IMR-90 (cell line): ENCODE data around the gene ATG14. TPM values are rescaled to one million over a fixed set of nuclear protein-coding genes. Genes with fewer than 3 reads are reported as not detected.

ENCODE experiments used
- ATAC-seq: fragments of 200-7000 bp; cut with Tn5 transposase; 2 replicates; pipeline ENCODE4 v1.9.1; 2020; ENCODE audit warnings: low read depth, mild to moderate bottlenecking, moderate library complexity
- BruUV-seq: library from RNA; stranded (reverse); fragments of 400-500 nt; replicated peaks from 2 replicates; lab custom pipeline; 2021; lab: Mats Ljungman, UMichigan
- CTCF ChIA-PET: fragments of 300-600 bp; formaldehyde crosslinking; extraction: SDS; loops from one replicate; lab custom pipeline; 2021; ENCODE audit warnings: antibody characterized with exemption; lab: Yijun Ruan, JAX
- POLR2A ChIA-PET: fragments of 300-600 bp; sonication (Branson Sonifier 250); formaldehyde crosslinking; loops from one replicate; lab custom pipeline; 2022; ENCODE audit warnings: antibody characterized with exemption; ENCODE audit not compliant: unreplicated experiment; lab: Charles Lee
- DNase-seq: peaks from one replicate; pipeline ENCODE4 v3.0.0; 2013
- H2AFZ ChIP-seq: replicated peaks from 2 replicates; pipeline ENCODE3; 2013; ENCODE audit warnings: low read length, mild to moderate bottlenecking; ENCODE audit not compliant: poor library complexity
- H2AK5ac ChIP-seq: 2 replicates; pipeline ENCODE4 v1.6.1; 2013; ENCODE audit warnings: low read depth, low read length, inconsistent platforms
- H2AK9ac ChIP-seq: replicated peaks from 2 replicates; pipeline ENCODE3; 2013; ENCODE audit warnings: mild to moderate bottlenecking, low read depth, low read length, moderate library complexity; ENCODE audit not compliant: poor library complexity
- H2BK120ac ChIP-seq: 2 replicates; pipeline ENCODE4 v1.6.1; 2013; ENCODE audit warnings: low read depth, low read length, inconsistent platforms
- H2BK15ac ChIP-seq: 3 replicates; pipeline ENCODE4 v1.6.1; 2013; ENCODE audit warnings: low read depth, low read length, inconsistent platforms
- H2BK20ac ChIP-seq: 2 replicates; pipeline ENCODE4 v1.6.1; 2013; ENCODE audit warnings: low read depth, mild to moderate bottlenecking, inconsistent platforms, low read length, moderate library complexity
- H2BK5ac ChIP-seq: 2 replicates; pipeline ENCODE4 v1.6.1; 2013; ENCODE audit warnings: mild to moderate bottlenecking, low read depth, low read length, inconsistent platforms; ENCODE audit not compliant: poor library complexity, severe bottlenecking
- H3K14ac ChIP-seq: replicated peaks from 2 replicates; pipeline ENCODE4 v1.6.1; 2013; ENCODE audit warnings: low read depth, low read length, inconsistent platforms
- H3K18ac ChIP-seq: 2 replicates; pipeline ENCODE4 v1.6.1; 2013; ENCODE audit warnings: low read depth, low read length, control low read depth
- H3K23ac ChIP-seq: 2 replicates; pipeline ENCODE4 v1.6.1; 2013; ENCODE audit warnings: low read depth, low read length, inconsistent platforms
- H3K27ac ChIP-seq: 2 replicates; pipeline ENCODE4 v1.5.1; 2013; ENCODE audit warnings: mild to moderate bottlenecking, control low read depth, low read length; ENCODE audit not compliant: insufficient read depth
- H3K27me3 ChIP-seq: 2 replicates; pipeline ENCODE4 v1.6.1; 2013; ENCODE audit warnings: low read length; ENCODE audit not compliant: control insufficient read depth, insufficient read depth
- H3K36me3 ChIP-seq: 2 replicates; pipeline ENCODE4 v1.6.1; 2013; ENCODE audit warnings: low read length, mixed read lengths; ENCODE audit not compliant: control insufficient read depth, insufficient read depth
- H3K4ac ChIP-seq: 2 replicates; pipeline ENCODE4 v1.6.1; 2013; ENCODE audit warnings: low read depth, low read length, inconsistent platforms
- H3K4me1 ChIP-seq: 2 replicates; pipeline ENCODE4 v1.6.1; 2013; ENCODE audit warnings: low read length, mixed read lengths; ENCODE audit not compliant: control insufficient read depth, insufficient read depth
- H3K4me2 ChIP-seq: 2 replicates; pipeline ENCODE4 v1.6.1; 2013; ENCODE audit warnings: low read depth, mild to moderate bottlenecking, control low read depth, low read length, moderate library complexity
- H3K4me3 ChIP-seq: 2 replicates; pipeline ENCODE4 v1.5.1; 2013; ENCODE audit warnings: low read depth, mild to moderate bottlenecking, control low read depth, low read length, moderate library complexity; ENCODE audit not compliant: insufficient read depth
- H3K56ac ChIP-seq: 2 replicates; pipeline ENCODE4 v1.6.1; 2013; ENCODE audit warnings: low read length, inconsistent platforms; ENCODE audit not compliant: insufficient read depth; ENCODE audit errors: extremely low read depth
- H3K79me1 ChIP-seq, 2 experiments: 2 replicates each; pipeline ENCODE4 v1.6.1; 2013; ENCODE audit warnings: low read length in 2 of 2, inconsistent platforms in 1 of 2, low read depth in 1 of 2
- H3K9ac ChIP-seq: 2 replicates; pipeline ENCODE4 v1.6.1; 2013; ENCODE audit warnings: low read depth, low read length, control low read depth
- H3K9me1 ChIP-seq: 2 replicates; pipeline ENCODE4 v1.6.1; 2013; ENCODE audit warnings: low read length, inconsistent platforms; ENCODE audit not compliant: insufficient read depth
- H3K9me3 ChIP-seq: 2 replicates; pipeline ENCODE4 v1.6.1; 2013; ENCODE audit warnings: low read length; ENCODE audit not compliant: control insufficient read depth, insufficient read depth
- H4K20me1 ChIP-seq: 2 replicates; pipeline ENCODE4 v1.6.1; 2013; ENCODE audit warnings: low read length, inconsistent platforms; ENCODE audit not compliant: insufficient read depth
- H4K5ac ChIP-seq: 2 replicates; pipeline ENCODE4 v1.6.1; 2013; ENCODE audit warnings: mild to moderate bottlenecking, low read depth, low read length, control low read depth
- H4K8ac ChIP-seq, 2 experiments: 2 replicates each; pipeline ENCODE4 v1.6.1; 2013; ENCODE audit warnings: low read depth in 2 of 2, low read length in 2 of 2, control low read depth in 1 of 2, inconsistent platforms in 1 of 2
- H4K91ac ChIP-seq: 2 replicates; pipeline ENCODE4 v1.6.1; 2013; ENCODE audit warnings: low read depth, low read length, inconsistent platforms; ENCODE audit not compliant: insufficient read depth
- CEBPB ChIP-seq: IDR thresholded peaks from 2 replicates; pipeline ENCODE4 v1.6.1; 2012; ENCODE audit warnings: low read depth, low read length, improper control_type of control experiment
- FOS ChIP-seq: fragments of 150-350 bp; IDR thresholded peaks from 2 replicates; pipeline ENCODE4 v1.6.1; 2016; ENCODE audit warnings: low read depth, low read length
- MAZ ChIP-seq: IDR thresholded peaks from 2 replicates; pipeline ENCODE4 v1.6.1; 2012; ENCODE audit warnings: low read depth, mild to moderate bottlenecking, low read length, improper control_type of control experiment, moderate library complexity, borderline replicate concordance
- NFE2L2 ChIP-seq: fragments of 150-350 bp; IDR thresholded peaks from 2 replicates; pipeline ENCODE4 v1.6.1; 2016; ENCODE audit warnings: low read depth, mild to moderate bottlenecking, low read length
- POLR2A ChIP-seq: IDR thresholded peaks from 2 replicates; pipeline ENCODE4 v1.6.1; 2012; ENCODE audit warnings: mild to moderate bottlenecking, low read depth, low read length
- WGBS, 2 experiments: methylation state at CpG; one replicate each; pipeline versions ENCODE4 v1.1.5 to v1.1.7; 2013; ENCODE audit warnings: missing lambda C conversion rate in 2 of 2; ENCODE audit not compliant: insufficient read length in 1 of 2; ENCODE audit errors: extremely low coverage in 2 of 2; 5-methylcytosine and 5-hydroxymethylcytosine counted together
- dilution Hi-C: fragments of 300-500 bp; cut with HindIII; formaldehyde crosslinking; loops from one replicate; pipeline ENCODE4 v1.14.3; 2018; ENCODE audit warnings: low sequenced_read_pairs; ENCODE audit not compliant: unreplicated experiment
- in situ Hi-C: fragments of 300-500 bp; cut with MboI; formaldehyde crosslinking; loops from 3 replicates; pipeline ENCODE4 v1.14.3; 2019; ENCODE audit warnings: low sequenced_read_pairs, inconsistent platforms, mixed read lengths
- intact Hi-C: fragments of 100-400 bp; cut with micrococcal nuclease; formaldehyde crosslinking; loops from 2 replicates; pipeline ENCODE4 v1.10.0; 2022
- polyA plus RNA-seq, 3 experiments: library from polyadenylated mRNA; depleted of rRNA; stranded (reverse); fragments of >200 nt; gene quantifications; 2 replicates each; pipeline ENCODE4 v1.2.3, GENCODE V29; 2012; ENCODE audit warnings: low replicate concordance in 1 of 3
- total RNA-seq: library from RNA; depleted of rRNA; stranded (reverse); fragments of >200 nt; gene quantifications from 2 replicates; pipeline ENCODE4 v1.2.3, GENCODE V29; 2012
- TF ChIP-seq, protein P1 (sequence below): fragments of 150-350 bp; IDR thresholded peaks from 2 replicates; pipeline ENCODE4 v1.6.1; 2016; ENCODE audit warnings: low read depth, mild to moderate bottlenecking, low read length, moderate library complexity, borderline replicate concordance
- TF ChIP-seq, protein P2 (sequence below): fragments of 150-350 bp; IDR thresholded peaks from 2 replicates; pipeline ENCODE4 v1.6.1; 2017; ENCODE audit warnings: mild to moderate bottlenecking, antibody characterized with exemption, low read length, low read depth

The ATG14 gene
- total and polyA plus RNA-seq, 2 of the 4 experiments (the other 2 are of a cell fraction), result 5.0 to 12.4 TPM

DNA sequence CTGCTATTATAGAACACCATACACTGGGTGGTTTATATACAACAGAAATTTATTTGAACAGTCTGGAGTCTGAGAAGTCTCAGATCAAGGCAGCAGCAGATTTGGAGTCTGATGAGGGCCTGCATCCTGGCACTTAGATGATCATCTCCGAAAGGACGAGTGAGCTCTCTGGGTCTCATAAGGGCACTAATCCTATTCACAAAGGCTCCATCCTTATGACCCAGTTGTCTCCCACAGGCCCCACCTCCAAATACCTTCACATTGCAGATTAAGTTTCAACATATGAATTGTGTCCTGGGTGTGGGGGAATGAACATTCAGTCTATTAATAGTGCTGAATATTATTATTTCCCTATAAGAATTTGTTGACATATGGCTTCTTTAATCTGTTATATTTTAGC is 86.8 kb downstream of the ATG14 start:
- Histone ChIP-seq H3K4ac (no peak overlapping the region), H3K18ac (no peak overlapping the region), H3K4me3 (no peak overlapping the region), H2AK5ac (no peak overlapping the region), H2BK15ac (no peak overlapping the region), H3K79me1 (peaks cover 33 to 52% of the 10 kb centered on the region in 2 experiments), H3K9me3 (no peaks in the 10 kb centered on the region), H3K4me1 (peaks cover 2% of the 10 kb centered on the region; the same call in 1 of the 2 replicates), H4K8ac (no peak overlapping the region), H3K14ac (no peak overlapping the region), H2BK20ac (no peak overlapping the region), H2AFZ (no peak overlapping the region), H4K5ac (no peak overlapping the region), H2BK120ac (no peak overlapping the region), H3K56ac (no peak overlapping the region), H4K20me1 (peaks cover 29% of the 10 kb centered on the region; the same call in 1 of the 2 replicates), H3K27ac (no peak overlapping the region), H3K4me2 (no peak overlapping the region), H3K36me3 (no peaks in the 10 kb centered on the region), H3K23ac (no peak overlapping the region), H3K9ac (no peak overlapping the region), H3K9me1 (peaks cover 6% of the 10 kb centered on the region), H4K91ac (no peak overlapping the region), H2BK5ac (no peak overlapping the region), H3K27me3 (no peaks in the 10 kb centered on the region), H2AK9ac (no peak overlapping the region)
- TF ChIP-seq FOS, result no peak
- TF ChIP-seq NFE2L2, result no peak
- no peak for TF ChIP-seq CEBPB
- no peak for TF ChIP-seq MAZ
- TF ChIP-seq, protein P1, sequence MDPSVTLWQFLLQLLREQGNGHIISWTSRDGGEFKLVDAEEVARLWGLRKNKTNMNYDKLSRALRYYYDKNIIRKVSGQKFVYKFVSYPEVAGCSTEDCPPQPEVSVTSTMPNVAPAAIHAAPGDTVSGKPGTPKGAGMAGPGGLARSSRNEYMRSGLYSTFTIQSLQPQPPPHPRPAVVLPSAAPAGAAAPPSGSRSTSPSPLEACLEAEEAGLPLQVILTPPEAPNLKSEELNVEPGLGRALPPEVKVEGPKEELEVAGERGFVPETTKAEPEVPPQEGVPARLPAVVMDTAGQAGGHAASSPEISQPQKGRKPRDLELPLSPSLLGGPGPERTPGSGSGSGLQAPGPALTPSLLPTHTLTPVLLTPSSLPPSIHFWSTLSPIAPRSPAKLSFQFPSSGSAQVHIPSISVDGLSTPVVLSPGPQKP, result no peak
- TF ChIP-seq, protein P2, sequence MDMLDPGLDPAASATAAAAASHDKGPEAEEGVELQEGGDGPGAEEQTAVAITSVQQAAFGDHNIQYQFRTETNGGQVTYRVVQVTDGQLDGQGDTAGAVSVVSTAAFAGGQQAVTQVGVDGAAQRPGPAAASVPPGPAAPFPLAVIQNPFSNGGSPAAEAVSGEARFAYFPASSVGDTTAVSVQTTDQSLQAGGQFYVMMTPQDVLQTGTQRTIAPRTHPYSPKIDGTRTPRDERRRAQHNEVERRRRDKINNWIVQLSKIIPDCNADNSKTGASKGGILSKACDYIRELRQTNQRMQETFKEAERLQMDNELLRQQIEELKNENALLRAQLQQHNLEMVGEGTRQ, result no peak
- TF ChIP-seq POLR2A, result no peak
- no peak for ATAC-seq
- CTCF ChIA-PET, result no interaction called here
- no TSS peak for BruUV-seq
- dilution Hi-C loops (no loop called here), intact Hi-C loops (no loop called here), in situ Hi-C loops (no loop called here)
- POLR2A ChIA-PET, result no interaction called here
- WGBS, 2 experiments, result 100% methylated on average over 1 of the region's 2 CpGs; no CpG with 5 or more reads in 1 of the 2 experiments
- DNase-seq, result no peak
